Progenitor cell of endocrine pancreas (in vitro differentiated cells): Measurements from ENCODE around the gene PTGIR. TPM values are rescaled to one million over a fixed set of nuclear protein-coding genes. Genes with fewer than 3 reads are reported as not detected.

ENCODE experiments used
- DNase-seq: peaks from one replicate; pipeline ENCODE4 v3.0.0; 2021; ENCODE audit warnings: low spot score; ENCODE audit not compliant: unreplicated experiment
- H3K27ac Mint-ChIP-seq: 2 replicates; pipeline ENCODE4 v1.8.0; 2021; ENCODE audit warnings: mild to moderate bottlenecking, moderate library complexity, mixed read lengths
- H3K27me3 Mint-ChIP-seq: 2 replicates; pipeline ENCODE4 v1.8.0; 2021; ENCODE audit warnings: mixed read lengths
- H3K36me3 Mint-ChIP-seq: 2 replicates; pipeline ENCODE4 v1.8.0; 2022; ENCODE audit warnings: mixed read lengths; ENCODE audit not compliant: insufficient read depth
- H3K4me1 Mint-ChIP-seq: 2 replicates; pipeline ENCODE4 v1.8.0; 2021; ENCODE audit warnings: low read depth, mixed read lengths
- H3K4me3 Mint-ChIP-seq: 2 replicates; pipeline ENCODE4 v1.8.0; 2021; ENCODE audit warnings: low read depth, mild to moderate bottlenecking, moderate library complexity, mixed read lengths
- H3K9me3 Mint-ChIP-seq: 2 replicates; pipeline ENCODE4 v1.8.0; 2021; ENCODE audit warnings: low read depth, mixed read lengths
- CTCF ChIP-seq: fragments of 200-600 bp; sonication (generic); IDR thresholded peaks from one replicate; pipeline ENCODE4 v1.5.0; 2021; ENCODE audit warnings: antibody characterized with exemption, mild to moderate bottlenecking; ENCODE audit not compliant: unreplicated experiment
- long read RNA-seq: library from polyadenylated mRNA; unstranded; transcript quantifications from one replicate; pipeline ENCODE4 v2.0.0, GENCODE V29; 2020
- total RNA-seq: library from RNA; stranded (reverse); gene quantifications from 2 replicates; pipeline ENCODE4 v1.2.1, GENCODE V29; 2021

The PTGIR gene, protein sequence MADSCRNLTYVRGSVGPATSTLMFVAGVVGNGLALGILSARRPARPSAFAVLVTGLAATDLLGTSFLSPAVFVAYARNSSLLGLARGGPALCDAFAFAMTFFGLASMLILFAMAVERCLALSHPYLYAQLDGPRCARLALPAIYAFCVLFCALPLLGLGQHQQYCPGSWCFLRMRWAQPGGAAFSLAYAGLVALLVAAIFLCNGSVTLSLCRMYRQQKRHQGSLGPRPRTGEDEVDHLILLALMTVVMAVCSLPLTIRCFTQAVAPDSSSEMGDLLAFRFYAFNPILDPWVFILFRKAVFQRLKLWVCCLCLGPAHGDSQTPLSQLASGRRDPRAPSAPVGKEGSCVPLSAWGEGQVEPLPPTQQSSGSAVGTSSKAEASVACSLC
- total RNA-seq: not detected in 2 replicates
- long read RNA-seq: 0 reads

DNA sequence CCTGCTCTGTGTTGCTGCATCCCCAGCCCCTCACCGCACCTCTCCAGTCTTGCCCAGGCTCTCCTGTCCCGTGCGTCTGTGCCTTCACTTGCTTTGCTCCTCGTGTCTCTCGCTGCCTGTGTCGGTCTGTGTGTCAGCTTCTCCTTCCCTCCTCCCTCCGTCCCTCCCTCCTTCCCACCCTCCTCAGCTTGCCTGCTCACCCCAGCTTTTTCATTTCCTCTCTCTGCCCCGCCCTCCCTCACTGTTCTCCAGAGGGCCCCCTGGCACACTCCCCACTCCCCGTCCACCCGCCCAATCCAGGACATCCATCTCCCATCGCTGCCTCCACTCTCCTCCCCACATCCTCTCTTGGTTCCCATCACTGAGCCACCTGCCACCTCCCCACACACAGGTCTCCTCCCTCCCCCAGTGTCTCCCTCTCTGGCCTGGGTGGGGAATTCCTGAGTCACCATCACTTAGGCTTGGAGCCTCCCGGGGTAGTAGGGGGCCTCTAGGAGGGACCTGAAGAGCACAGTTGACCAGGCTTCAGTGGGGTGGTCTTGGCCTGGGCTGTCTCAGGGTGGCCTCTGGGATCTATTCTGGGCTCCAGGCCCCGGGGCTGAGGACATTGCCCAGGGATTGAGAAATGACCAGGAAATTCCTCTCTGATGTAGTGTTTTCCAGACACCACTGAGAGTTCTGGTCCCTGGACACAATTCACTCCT lies at the start of gene PTGIR:
Gene PTGIR, minus strand, starts transcription at position 132 of the 704 bp plus-strand sequence. CDS start 864 bp downstream, outside the sequence.
- TF ChIP-seq CTCF: no peak
- DNase-seq: no peak
- peaks cover 1% of the 10 kb centered on the region for H3K4me1 Mint-ChIP-seq
- H3K9me3 Mint-ChIP-seq: no peaks in the 10 kb centered on the region
- no peak within 1 kb of the TSS for H3K27ac Mint-ChIP-seq
- H3K4me3 Mint-ChIP-seq: no peak within 1 kb of the TSS
- peaks cover 20% of the 10 kb centered on the region for H3K27me3 Mint-ChIP-seq
- H3K36me3 Mint-ChIP-seq: no peaks in the 10 kb centered on the region

GRCh38 chr19:46670813-46671212 lies 45.9 kb upstream of the PTGIR start:
- H3K4me3 Mint-ChIP-seq: no peak overlapping the region
- DNase-seq: no peak
- TF ChIP-seq CTCF: no peak
- H3K27me3 Mint-ChIP-seq: no peaks in the 10 kb centered on the region
- peak overlapping the region; percentile 64 for H3K27ac Mint-ChIP-seq
- peaks cover 11% of the 10 kb centered on the region for H3K36me3 Mint-ChIP-seq
- H3K9me3 Mint-ChIP-seq: no peaks in the 10 kb centered on the region
- peaks cover 2% of the 10 kb centered on the region for H3K4me1 Mint-ChIP-seq

- TF ChIP-seq CTCF: no peak
- Mint-ChIP-seq H3K4me1 (peaks cover 2% of the 10 kb centered on the region), H3K36me3 (no peaks in the 10 kb centered on the region), H3K4me3 (no peak overlapping the region), H3K9me3 (no peaks in the 10 kb centered on the region), H3K27me3 (peaks cover 7% of the 10 kb centered on the region), H3K27ac (no peak overlapping the region)
- DNase-seq: no peak
Measured at GRCh38 chr19:46668662-46669061, 43.8 kb upstream of the PTGIR start.

DNA sequence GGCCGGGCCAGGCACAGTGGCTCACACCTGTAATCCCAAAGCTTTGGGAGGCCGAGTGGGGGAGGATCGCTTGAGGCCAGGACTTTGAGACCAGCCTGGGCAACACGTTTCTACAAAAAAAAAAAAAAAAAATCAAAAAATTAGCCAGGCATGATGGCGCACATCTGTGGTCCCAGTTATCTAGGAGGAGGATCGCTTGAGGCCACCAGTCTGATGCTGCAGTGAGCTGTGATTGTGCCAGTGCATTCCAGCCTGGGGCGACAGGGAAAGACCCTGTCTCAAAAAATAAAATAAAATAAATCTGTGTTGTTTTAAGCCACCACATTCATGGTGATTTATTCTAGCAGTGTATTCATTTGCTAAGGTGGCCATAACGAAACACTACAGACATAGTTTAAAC lies 40.2 kb upstream of the PTGIR start:
- TF ChIP-seq CTCF: no peak
- DNase-seq: no peak
- Mint-ChIP-seq H3K27ac (no peak overlapping the region), H3K9me3 (no peaks in the 10 kb centered on the region), H3K4me1 (no peaks in the 10 kb centered on the region), H3K4me3 (no peak overlapping the region), H3K36me3 (no peaks in the 10 kb centered on the region), H3K27me3 (peaks cover 19% of the 10 kb centered on the region)

- Mint-ChIP-seq H3K4me1 (peaks cover 5% of the 10 kb centered on the region), H3K36me3 (no peaks in the 10 kb centered on the region), H3K4me3 (peak overlapping the region; percentile 59), H3K27ac (peak overlapping the region; percentile 93), H3K9me3 (no peaks in the 10 kb centered on the region), H3K27me3 (peaks cover 32% of the 10 kb centered on the region)
- DNase-seq: peak; percentile 54
- TF ChIP-seq CTCF: peak; percentile 86
Measured at GRCh38 chr19:46661735-46662592, 37.1 kb upstream of the PTGIR start.
